ENCODE results near the gene FBXL7.

DNA sequence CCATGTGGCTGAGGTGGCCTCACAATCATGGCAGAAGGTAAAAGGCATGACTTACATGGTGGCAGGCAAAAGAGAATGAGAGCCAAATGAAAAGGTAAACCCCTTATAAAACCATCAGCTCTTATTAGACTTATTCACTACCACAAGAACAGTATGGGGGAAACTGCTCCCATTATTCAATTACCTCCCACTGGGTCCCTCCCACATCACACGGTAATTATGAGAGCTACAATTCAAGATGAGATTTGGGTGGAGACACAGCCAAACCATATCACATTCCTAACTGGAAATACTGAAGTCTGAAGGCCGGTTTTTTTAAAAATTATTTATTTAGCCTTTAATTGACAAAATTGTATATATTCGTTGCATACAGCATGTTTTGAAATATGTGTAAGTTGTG, 28.5 kb downstream of the FBXL7 start:
- TF ChIP-seq, protein P1, sequence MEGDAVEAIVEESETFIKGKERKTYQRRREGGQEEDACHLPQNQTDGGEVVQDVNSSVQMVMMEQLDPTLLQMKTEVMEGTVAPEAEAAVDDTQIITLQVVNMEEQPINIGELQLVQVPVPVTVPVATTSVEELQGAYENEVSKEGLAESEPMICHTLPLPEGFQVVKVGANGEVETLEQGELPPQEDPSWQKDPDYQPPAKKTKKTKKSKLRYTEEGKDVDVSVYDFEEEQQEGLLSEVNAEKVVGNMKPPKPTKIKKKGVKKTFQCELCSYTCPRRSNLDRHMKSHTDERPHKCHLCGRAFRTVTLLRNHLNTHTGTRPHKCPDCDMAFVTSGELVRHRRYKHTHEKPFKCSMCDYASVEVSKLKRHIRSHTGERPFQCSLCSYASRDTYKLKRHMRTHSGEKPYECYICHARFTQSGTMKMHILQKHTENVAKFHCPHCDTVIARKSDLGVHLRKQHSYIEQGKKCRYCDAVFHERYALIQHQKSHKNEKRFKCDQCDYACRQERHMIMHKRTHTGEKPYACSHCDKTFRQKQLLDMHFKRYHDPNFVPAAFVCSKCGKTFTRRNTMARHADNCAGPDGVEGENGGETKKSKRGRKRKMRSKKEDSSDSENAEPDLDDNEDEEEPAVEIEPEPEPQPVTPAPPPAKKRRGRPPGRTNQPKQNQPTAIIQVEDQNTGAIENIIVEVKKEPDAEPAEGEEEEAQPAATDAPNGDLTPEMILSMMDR (IDR thresholded peaks at IDR 0.05; ENCODE audit: insufficient read depth, low read length, poor library complexity, severe bottlenecking), result no peak
- no peak for TF ChIP-seq EZH2phosphoT487 (conservative IDR thresholded peaks at IDR 0.05; ENCODE audit: low read length)
